SK-N-SH (cell line): ENCODE data around the gene AFMID. TPM values are rescaled to one million over a fixed set of nuclear protein-coding genes. Genes with fewer than 3 reads are reported as not detected.

ENCODE experiments used
- CTCF ChIA-PET: fragments of 300-600, 350-600 bp; formaldehyde crosslinking; extraction: SDS; loops from one replicate; lab custom pipeline; 2021; lab: Yijun Ruan, JAX
- POLR2A ChIA-PET: fragments of 350-600 bp; sonication (Branson Sonifier 250); formaldehyde crosslinking; extraction: SDS; loops from one replicate; lab custom pipeline; 2020; ENCODE audit warnings: antibody characterized with exemption, inconsistent platforms; lab: Yijun Ruan, JAX
- DNase-seq: peaks from one replicate; pipeline ENCODE4 v3.0.0; 2012
- H2AFZ ChIP-seq: fragments of 200-600 bp; sonication (generic); 2 replicates; pipeline ENCODE4 v1.8.1; 2016; ENCODE audit warnings: antibody characterized with exemption, mild to moderate bottlenecking, low read depth
- H3F3A ChIP-seq: fragments of 200-600 bp; sonication (generic); replicated peaks from 2 replicates; pipeline ENCODE3; 2016; ENCODE audit warnings: antibody characterized with exemption, mild to moderate bottlenecking; ENCODE audit not compliant: insufficient read depth
- H3K27ac ChIP-seq, 2 experiments: fragments of 200-500 bp in 1 of 2; fragments of 200-600 bp in 1 of 2; sonication (Bioruptor generic) in 1 of 2; sonication (generic), shearing (Covaris generic) in 1 of 2; 2 replicates each; pipeline versions ENCODE4 v1.5.1 to v1.6.1; 2014 to 2016; ENCODE audit warnings: low read depth in 2 of 2, inconsistent platforms in 1 of 2, low read length in 1 of 2, mild to moderate bottlenecking in 1 of 2, mixed read lengths in 1 of 2
- H3K27me3 ChIP-seq: fragments of 200-600 bp; sonication (generic), shearing (Covaris generic); 2 replicates; pipeline ENCODE4 v1.6.1; 2016; ENCODE audit warnings: mixed run types; ENCODE audit not compliant: insufficient read depth
- H3K36me3 ChIP-seq, 2 experiments: fragments of 200-500 bp in 1 of 2; fragments of 200-600 bp in 1 of 2; sonication (Bioruptor generic) in 1 of 2; sonication (generic) in 1 of 2; replicated peaks in 1 of 2; 2 replicates each; pipeline versions ENCODE3 to v1.5.1; 2014 to 2016; ENCODE audit warnings: low read length in 1 of 2, mild to moderate bottlenecking in 1 of 2; ENCODE audit not compliant: insufficient read depth in 2 of 2, control insufficient read depth in 1 of 2
- H3K4me1 ChIP-seq, 2 experiments: fragments of 200-500 bp in 1 of 2; fragments of 200-600 bp in 1 of 2; sonication (Bioruptor generic) in 1 of 2; sonication (generic), shearing (Covaris generic) in 1 of 2; 2 replicates each; pipeline versions ENCODE4 v1.5.1 to v1.6.1; 2014 to 2016; ENCODE audit warnings: low read depth in 1 of 2, low read length in 1 of 2, mixed run types in 1 of 2; ENCODE audit not compliant: insufficient read depth in 2 of 2, control insufficient read depth in 1 of 2
- H3K4me2 ChIP-seq: fragments of 200-600 bp; sonication (generic), shearing (Covaris generic); 2 replicates; pipeline ENCODE4 v1.6.1; 2017; ENCODE audit warnings: mixed run types
- H3K4me3 ChIP-seq, 2 experiments: fragments of 200-500 bp in 1 of 2; fragments of 200-600 bp in 1 of 2; sonication (Bioruptor generic) in 1 of 2; sonication (generic), shearing (Covaris generic) in 1 of 2; 2 replicates each; pipeline versions ENCODE4 v1.5.1 to v1.8.1; 2014 to 2016; ENCODE audit warnings: low read depth in 2 of 2, inconsistent platforms in 1 of 2, low read length in 1 of 2, mild to moderate bottlenecking in 1 of 2, mixed read lengths in 1 of 2, moderate library complexity in 1 of 2
- H3K79me2 ChIP-seq: fragments of 200-600 bp; sonication (generic); 2 replicates; pipeline ENCODE4 v1.8.1; 2017; ENCODE audit warnings: mild to moderate bottlenecking; ENCODE audit not compliant: insufficient read depth
- H3K9ac ChIP-seq: fragments of 200-600 bp; sonication (generic); 2 replicates; pipeline ENCODE4 v1.6.1; 2017; ENCODE audit warnings: mixed run types
- H3K9me2 ChIP-seq: fragments of 200-600 bp; sonication (generic); 2 replicates; pipeline ENCODE4 v1.6.1; 2017; ENCODE audit warnings: mixed run types
- H3K9me3 ChIP-seq: fragments of 200-600 bp; sonication (generic); 2 replicates; pipeline ENCODE4 v1.6.1; 2017; ENCODE audit warnings: mixed run types, mild to moderate bottlenecking, moderate library complexity
- H4K20me1 ChIP-seq: fragments of 200-600 bp; sonication (generic); 2 replicates; pipeline ENCODE4 v1.6.1; 2017; ENCODE audit warnings: mild to moderate bottlenecking, mixed run types; ENCODE audit not compliant: insufficient read depth
- CHD2 ChIP-seq: fragments of 150-350 bp; IDR thresholded peaks from 2 replicates; pipeline ENCODE4 v1.6.1; 2018; ENCODE audit warnings: low read length; ENCODE audit not compliant: partially characterized antibody
- CTCF ChIP-seq: fragments of 200-600 bp; sonication (generic); IDR thresholded peaks from 2 replicates; pipeline ENCODE4 v1.6.1; 2017; ENCODE audit warnings: antibody characterized with exemption, mild to moderate bottlenecking, moderate library complexity
- EP300 ChIP-seq, 2 experiments: IDR thresholded peaks; 2 replicates each; pipeline versions ENCODE4 v1.4.0 to v1.6.1; 2012; ENCODE audit warnings: borderline replicate concordance in 1 of 2, low read depth in 1 of 2, low read length in 1 of 2
- NFIC ChIP-seq: IDR thresholded peaks from 2 replicates; pipeline ENCODE4 v1.4.0; 2012; ENCODE audit warnings: borderline replicate concordance
- POLR2AphosphoS5 ChIP-seq: IDR thresholded peaks from 2 replicates; pipeline ENCODE4 v1.6.1; 2012; ENCODE audit warnings: low read depth, low read length
- RXRA ChIP-seq: IDR thresholded peaks from 2 replicates; pipeline ENCODE4 v1.4.0; 2012; ENCODE audit warnings: low read depth, mild to moderate bottlenecking, borderline replicate concordance
- WGBS: methylation state at CpG from one replicate; pipeline ENCODE4 v1.1.6; 2017; ENCODE audit warnings: low lambda C conversion rate; 5-methylcytosine and 5-hydroxymethylcytosine counted together
- polyA plus RNA-seq, 3 experiments: library from polyadenylated mRNA; depleted of rRNA; stranded (reverse); fragments of >200 nt; gene quantifications; 2 replicates each; pipeline ENCODE4 v1.2.3, GENCODE V29; 2012

The AFMID gene
- polyA plus RNA-seq, 1 of the 3 experiments (the other 2 are of a cell fraction), result 44.4 TPM

DNA sequence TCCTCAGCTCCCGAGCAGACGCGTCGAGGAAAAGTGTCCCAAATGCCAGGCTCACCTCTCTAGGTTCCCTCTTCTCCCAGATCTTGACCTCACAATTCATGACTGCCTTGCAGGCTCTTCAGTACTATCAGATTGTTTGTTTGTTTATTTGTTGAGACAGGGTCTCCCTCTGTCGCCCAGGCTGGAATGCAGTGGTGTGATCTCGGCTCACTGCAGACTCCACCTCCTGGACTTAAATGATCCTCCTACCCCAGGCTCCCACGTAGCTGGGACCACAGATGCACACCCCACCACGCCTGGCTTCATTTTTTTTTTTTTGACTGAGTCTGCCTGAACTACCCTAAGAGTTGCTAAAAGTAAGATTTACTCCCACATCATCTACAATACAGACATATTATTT is 60.1 kb downstream of the AFMID start (continued):
- TF ChIP-seq CTCF (no peak), POLR2AphosphoS5 (no peak)

DNA sequence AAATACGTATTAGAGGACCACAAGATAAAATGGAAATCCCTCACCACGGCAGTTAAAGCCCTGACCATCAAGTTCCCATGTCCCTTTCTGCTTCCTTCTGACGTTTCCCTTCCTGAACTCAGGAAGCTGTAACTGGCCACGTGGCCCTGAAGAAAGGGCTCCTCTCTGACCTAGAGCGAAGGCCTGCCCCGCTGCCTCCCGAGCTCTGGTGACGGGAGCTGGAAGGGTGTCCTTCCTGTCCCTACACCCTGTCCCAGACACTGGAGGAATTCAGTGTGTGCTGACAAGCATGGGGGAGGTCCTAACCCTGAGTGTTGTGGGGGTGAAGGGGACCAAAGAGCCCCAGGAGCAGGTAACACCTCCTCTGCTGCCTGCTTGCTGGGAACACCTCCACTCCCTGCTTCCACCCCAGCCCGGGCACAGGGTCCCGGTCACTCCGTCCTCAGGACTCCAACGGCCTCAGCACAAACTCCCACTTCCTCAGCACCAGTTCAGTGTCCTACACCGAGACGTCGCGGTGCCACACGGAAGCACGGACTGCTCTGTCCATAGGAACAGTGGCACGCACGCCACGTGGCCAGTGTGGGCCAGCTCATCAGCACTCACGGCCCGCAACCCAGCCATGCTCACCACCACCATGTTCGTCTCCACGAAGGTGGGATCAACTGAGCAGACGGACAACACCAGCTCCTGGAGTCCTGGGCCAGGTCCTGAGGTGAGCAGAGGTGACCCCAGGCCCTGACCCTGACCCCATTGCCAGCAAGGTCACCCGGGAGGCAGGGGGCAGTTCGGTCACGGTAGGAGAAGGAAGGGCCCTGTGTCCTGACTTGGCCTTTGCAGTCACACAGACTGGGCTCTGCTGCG is 61.1 kb downstream of the AFMID start:
- no peaks in the 10 kb centered on the region for H3K9me2 ChIP-seq
- H3K4me1 ChIP-seq, result peaks cover 0 to 43% of the 10 kb centered on the region in 2 experiments; a peak in 1 of 4 replicates
- H3K4me3 ChIP-seq, result no peak overlapping the region
- no peak overlapping the region for H3K4me2 ChIP-seq
- WGBS, result 84% methylated on average over 30 of the region's 30 CpGs
- CTCF ChIA-PET, result interaction anchor here (0.9 to 8.9 kb wide), 12 partner anchors 9 to 175 kb away, joined by 3 to 196 read pairs (median 44); partner anchors contain the start of genes AFMID and TK1
- no peaks in the 10 kb centered on the region for H4K20me1 ChIP-seq
- peaks cover 7% of the 10 kb centered on the region for H3F3A ChIP-seq
- no peaks in the 10 kb centered on the region for H3K79me2 ChIP-seq
- no peak for TF ChIP-seq POLR2AphosphoS5
- TF ChIP-seq RXRA, result no peak
- TF ChIP-seq CTCF, result no peak
- no peak for TF ChIP-seq CHD2
- TF ChIP-seq EP300 (IDR thresholded peaks at IDR 0.05; ENCODE audit: borderline replicate concordance in 1 of 2, low read depth in 1 of 2, low read length in 1 of 2), result no peak
- no peak for TF ChIP-seq NFIC
- H2AFZ ChIP-seq, result no peak overlapping the region
- no peaks in the 10 kb centered on the region for H3K36me3 ChIP-seq
- POLR2A ChIA-PET, result interaction anchor here (2.1 kb wide), 1 partner anchor 23 kb away, joined by 4 read pairs; no protein-coding TSS in a partner anchor
- DNase-seq, result no peak
- no peaks in the 10 kb centered on the region for H3K27me3 ChIP-seq
- no peak overlapping the region for H3K27ac ChIP-seq
- no peak overlapping the region for H3K9ac ChIP-seq
- 0 out of 2 replicates have a peak, but pooled peaks cover 6% of the 10 kb centered on the region for H3K9me3 ChIP-seq
